Measurements from ENCODE around the gene TERF2IP. TPM values are rescaled to one million over a fixed set of nuclear protein-coding genes. Genes with fewer than 3 reads are reported as not detected.

The TERF2IP gene
- total and polyA plus RNA-seq, 2 donors (not counting 1 experiment from before 2014, with no cell fraction given), result 47.5 to 54.7 TPM

- H3K27me3 ChIP-seq (ENCODE audit: control insufficient read depth, insufficient read depth, low read length), result no peaks in the 10 kb centered on the region
- H3K4me3 ChIP-seq (replicated peaks in 1 of 4; ENCODE audit: control extremely low read depth in 1 of 4, insufficient read depth in 1 of 4, low read depth in 3 of 4, low read length in 4 of 4), result no peak overlapping the region
- H3K27ac ChIP-seq (ENCODE audit: insufficient read depth, low read length), result no peak overlapping the region
- H4K20me1 ChIP-seq (ENCODE audit: control insufficient read depth, extremely low read depth, insufficient read depth, low read length), result no peaks in the 10 kb centered on the region
- no peak for TF ChIP-seq EZH2 (IDR thresholded peaks at IDR 0.05; ENCODE audit: low read length, missing control alignments)
- no peak for TF ChIP-seq CTCF (conservative IDR thresholded peaks at IDR 0.05 in 1 of 2, IDR thresholded peaks at IDR 0.05 in 1 of 2; ENCODE audit: low read depth in 1 of 2, low read length in 2 of 2)
- H3K79me2 ChIP-seq (ENCODE audit: control insufficient read depth, insufficient read depth, low read length), result peaks cover 1% of the 10 kb centered on the region
- no peak overlapping the region for H3K9ac ChIP-seq (ENCODE audit: insufficient read depth, low read length)
- H3K9me3 ChIP-seq (ENCODE audit: control insufficient read depth, insufficient read depth, low read depth, low read length), result no peaks in the 10 kb centered on the region
- peaks cover 5% of the 10 kb centered on the region for H3K36me3 ChIP-seq (ENCODE audit: control insufficient read depth, insufficient read depth, low read length)
- DNase-seq (ENCODE audit: low read depth in 2 of 2), result no peak
- H2AFZ ChIP-seq (ENCODE audit: low read length), result no peak overlapping the region
- H3K4me2 ChIP-seq (ENCODE audit: extremely low read depth, insufficient read depth, low read length), result no peak overlapping the region
- H3K4me1 ChIP-seq (ENCODE audit: control insufficient read depth, extremely low read depth, insufficient read depth, low read length), result no peaks in the 10 kb centered on the region
These were observed 12.7 kb downstream of the TERF2IP start for GRCh38 chr16:75660321-75660720.

- DNase-seq (ENCODE audit: low read depth in 2 of 2), result no peak
These were observed 13.2 kb downstream of the TERF2IP start for GRCh38 chr16:75660726-75661302.

GRCh38 chr16:75667503-75667902, 19.9 kb downstream of the TERF2IP start:
- Histone ChIP-seq H2AFZ (ENCODE audit: low read length) (no peak overlapping the region), H3K27me3 (ENCODE audit: control insufficient read depth, insufficient read depth, low read length) (no peaks in the 10 kb centered on the region), H3K9me3 (ENCODE audit: control insufficient read depth, insufficient read depth, low read depth, low read length) (no peaks in the 10 kb centered on the region), H3K36me3 (ENCODE audit: control insufficient read depth, insufficient read depth, low read length) (no peaks in the 10 kb centered on the region), H3K79me2 (ENCODE audit: control insufficient read depth, insufficient read depth, low read length) (no peaks in the 10 kb centered on the region), H3K4me1 (ENCODE audit: control insufficient read depth, extremely low read depth, insufficient read depth, low read length) (no peaks in the 10 kb centered on the region), H3K27ac (ENCODE audit: insufficient read depth, low read length) (no peak overlapping the region), H3K9ac (ENCODE audit: insufficient read depth, low read length) (no peak overlapping the region), H3K4me3 (replicated peaks in 1 of 4; ENCODE audit: control extremely low read depth in 1 of 4, insufficient read depth in 1 of 4, low read depth in 3 of 4, low read length in 4 of 4) (no peak overlapping the region), H4K20me1 (ENCODE audit: control insufficient read depth, extremely low read depth, insufficient read depth, low read length) (no peaks in the 10 kb centered on the region), H3K4me2 (ENCODE audit: extremely low read depth, insufficient read depth, low read length) (no peak overlapping the region)
- DNase-seq (ENCODE audit: low read depth in 2 of 2), result no peak
- no peak for TF ChIP-seq EZH2 (IDR thresholded peaks at IDR 0.05; ENCODE audit: low read length, missing control alignments)
- TF ChIP-seq CTCF (conservative IDR thresholded peaks at IDR 0.05 in 1 of 2, IDR thresholded peaks at IDR 0.05 in 1 of 2; ENCODE audit: low read depth in 1 of 2, low read length in 2 of 2), result no peak

More at GRCh38 chr16:75660726-75661302, 13.2 kb downstream of the TERF2IP start:
- Histone ChIP-seq H3K27me3 (ENCODE audit: control insufficient read depth, insufficient read depth, low read length) (no peaks in the 10 kb centered on the region), H3K27ac (ENCODE audit: insufficient read depth, low read length) (no peak overlapping the region), H3K9me3 (ENCODE audit: control insufficient read depth, insufficient read depth, low read depth, low read length) (no peaks in the 10 kb centered on the region), H2AFZ (ENCODE audit: low read length) (no peak overlapping the region), H3K79me2 (ENCODE audit: control insufficient read depth, insufficient read depth, low read length) (peaks cover 1% of the 10 kb centered on the region), H3K36me3 (ENCODE audit: control insufficient read depth, insufficient read depth, low read length) (peaks cover 5% of the 10 kb centered on the region), H3K4me2 (ENCODE audit: extremely low read depth, insufficient read depth, low read length) (no peak overlapping the region), H3K4me1 (ENCODE audit: control insufficient read depth, extremely low read depth, insufficient read depth, low read length) (no peaks in the 10 kb centered on the region), H4K20me1 (ENCODE audit: control insufficient read depth, extremely low read depth, insufficient read depth, low read length) (no peaks in the 10 kb centered on the region), H3K9ac (ENCODE audit: insufficient read depth, low read length) (no peak overlapping the region), H3K4me3 (replicated peaks in 1 of 4; ENCODE audit: control extremely low read depth in 1 of 4, insufficient read depth in 1 of 4, low read depth in 3 of 4, low read length in 4 of 4) (no peak overlapping the region)
- no peak for TF ChIP-seq EZH2 (IDR thresholded peaks at IDR 0.05; ENCODE audit: low read length, missing control alignments)
- TF ChIP-seq CTCF (conservative IDR thresholded peaks at IDR 0.05 in 1 of 2, IDR thresholded peaks at IDR 0.05 in 1 of 2; ENCODE audit: low read depth in 1 of 2, low read length in 2 of 2), result no peak

Data from fibroblast of lung (primary cell).